A549 (cell line): ENCODE data around the gene PIKFYVE. TPM values are rescaled to one million over a fixed set of nuclear protein-coding genes. Genes with fewer than 3 reads are reported as not detected.

Experiments used
- ATAC-seq, 2 experiments: fragments of 200-7000 bp in 1 of 2; fragments of >200 bp in 1 of 2; cut with Nextera tagmentation in 1 of 2; cut with Tn5 transposase in 1 of 2; 3 replicates each; pipeline versions ENCODE4 v1.8.0 to v1.9.1; 2018 to 2020; ENCODE audit warnings: mild to moderate bottlenecking in 1 of 2, moderate library complexity in 1 of 2
- CTCF ChIA-PET: fragments of 300-600 bp; sonication (Branson Sonifier 250); formaldehyde crosslinking; extraction: SDS; loops from one replicate; lab custom pipeline; 2021; ENCODE audit warnings: antibody characterized with exemption, inconsistent platforms; lab: Yijun Ruan, JAX
- POLR2A ChIA-PET: fragments of 350-600 bp; formaldehyde crosslinking; extraction: SDS; loops from one replicate; lab custom pipeline; 2021; ENCODE audit warnings: antibody characterized with exemption, inconsistent platforms; lab: Yijun Ruan, JAX
- DNase-seq, 2 experiments: peaks; one replicate each; pipeline versions ENCODE4 v3.0.0 to v3.0.0-alpha.2; 2011 to 2016; ENCODE audit warnings: low read depth in 1 of 2, low spot score in 1 of 2
- FAIRE-seq: peaks from 2 replicates; lab custom pipeline; 2011; peaks lifted over from hg19 to GRCh38; lab: Jason Lieb, UNC
- H3K27ac ChIP-seq, 2 experiments: fragments of >200 bp; sonication (Bioruptor Twin); formaldehyde crosslinking; 3 replicates each; pipeline ENCODE4 v1.5.1; 2016 to 2017
- H3K4me1 ChIP-seq: fragments of >200 bp; sonication (Bioruptor Twin); formaldehyde crosslinking; 3 replicates; pipeline ENCODE4 v1.6.1; 2016
- H3K4me2 ChIP-seq: fragments of >200 bp; sonication (Bioruptor Twin); formaldehyde crosslinking; 3 replicates; pipeline ENCODE4 v1.6.1; 2016
- H3K4me3 ChIP-seq: fragments of >200 bp; sonication (Bioruptor Twin); formaldehyde crosslinking; 3 replicates; pipeline ENCODE4 v1.5.1; 2016
- H3K9me3 ChIP-seq: fragments of >200 bp; sonication (Bioruptor Twin); formaldehyde crosslinking; 3 replicates; pipeline ENCODE4 v1.6.1; 2016
- BHLHE40 ChIP-seq: IDR thresholded peaks from 2 replicates; pipeline ENCODE4 v1.6.1; 2012; ENCODE audit warnings: low read depth, low read length, inconsistent platforms
- CBX8 ChIP-seq: fragments of 200-600 bp; sonication (generic); IDR thresholded peaks from 2 replicates; pipeline ENCODE4 v1.6.1; 2016
- CEBPB ChIP-seq, 2 experiments: fragments of >200 bp in 1 of 2; sonication (Bioruptor Twin) in 1 of 2; formaldehyde crosslinking in 1 of 2; IDR thresholded peaks; 2 replicates each; pipeline ENCODE4 v1.6.1; 2012 to 2016
- CHD2 ChIP-seq: fragments of 150-350 bp; IDR thresholded peaks from 2 replicates; pipeline ENCODE4 v1.6.1; 2014; ENCODE audit warnings: low read length; ENCODE audit not compliant: partially characterized antibody
- ESRRA ChIP-seq: fragments of 150-350 bp; IDR thresholded peaks from 2 replicates; pipeline ENCODE4 v1.6.1; 2014; ENCODE audit warnings: mild to moderate bottlenecking, low read length, borderline replicate concordance
- GATA3 ChIP-seq: IDR thresholded peaks from 2 replicates; pipeline ENCODE4 v1.6.1; 2012; ENCODE audit warnings: borderline replicate concordance
- HDAC2 ChIP-seq: fragments of 200-600 bp; sonication (generic); IDR thresholded peaks from 2 replicates; pipeline ENCODE4 v1.6.1; 2016
- HEYL ChIP-seq: fragments of 250-450 bp; sonication (Bioruptor Pico); IDR thresholded peaks from 2 replicates; pipeline ENCODE4 v1.8.0; 2021; ENCODE audit warnings: mild to moderate bottlenecking, moderate library complexity
- HOXA7 ChIP-seq: fragments of 250-450 bp; sonication (Bioruptor Pico); IDR thresholded peaks from 2 replicates; pipeline ENCODE4 v1.5.0; 2020; ENCODE audit warnings: mild to moderate bottlenecking, moderate library complexity
- HOXB5 ChIP-seq: fragments of 250-450 bp; sonication (Bioruptor Pico); IDR thresholded peaks from 2 replicates; pipeline ENCODE4 v1.5.0; 2020; ENCODE audit warnings: mild to moderate bottlenecking, moderate library complexity
- JUN ChIP-seq, 2 experiments: fragments of >200 bp; sonication (Bioruptor Twin); formaldehyde crosslinking; IDR thresholded peaks; 2 replicates in 1 of 2; 3 replicates in 1 of 2; pipeline ENCODE4 v1.6.1; 2016 to 2017
- KDM1A ChIP-seq: fragments of 200-600 bp; sonication (generic); IDR thresholded peaks from 2 replicates; pipeline ENCODE4 v1.6.1; 2016; ENCODE audit warnings: low read depth, mild to moderate bottlenecking
- NR3C1 ChIP-seq: fragments of >200 bp; sonication (Bioruptor Twin); formaldehyde crosslinking; IDR thresholded peaks from 3 replicates; pipeline ENCODE4 v1.6.1; 2017
- PHF8 ChIP-seq: fragments of 200-600 bp; sonication (generic); IDR thresholded peaks from 2 replicates; pipeline ENCODE4 v1.6.1; 2016; ENCODE audit warnings: low read depth, mild to moderate bottlenecking, antibody characterized with exemption, moderate library complexity, borderline replicate concordance
- POLR2A ChIP-seq: IDR thresholded peaks from 2 replicates; pipeline ENCODE4 v1.6.1; 2012; ENCODE audit warnings: mild to moderate bottlenecking, low read length
- POLR2AphosphoS2 ChIP-seq: conservative IDR thresholded peaks from 2 replicates; pipeline ENCODE4 v1.6.1; 2012; ENCODE audit warnings: low read length, improper control_type of control experiment, inconsistent platforms
- RAD21 ChIP-seq, 2 experiments: fragments of >200 bp in 1 of 2; sonication (Bioruptor Twin) in 1 of 2; formaldehyde crosslinking in 1 of 2; IDR thresholded peaks in 1 of 2; conservative IDR thresholded peaks in 1 of 2; 2 replicates in 1 of 2; 3 replicates in 1 of 2; pipeline ENCODE4 v1.6.1; 2012 to 2018; ENCODE audit warnings: inconsistent platforms in 1 of 2
- RARB ChIP-seq: fragments of 250-450 bp; sonication (Bioruptor Pico); IDR thresholded peaks from 2 replicates; pipeline ENCODE4 v1.8.0; 2021; ENCODE audit warnings: mild to moderate bottlenecking, moderate library complexity
- RCOR1 ChIP-seq: fragments of 150-350 bp; IDR thresholded peaks from 2 replicates; pipeline ENCODE4 v1.6.1; 2014; ENCODE audit warnings: antibody characterized with exemption, low read length, low read depth
- SMC3 ChIP-seq: fragments of >200 bp; sonication (Bioruptor Twin); formaldehyde crosslinking; IDR thresholded peaks from 3 replicates; pipeline ENCODE4 v1.6.1; 2018; ENCODE audit warnings: inconsistent platforms
- ZC3H11A ChIP-seq: fragments of 450-650 bp; IDR thresholded peaks from 2 replicates; pipeline ENCODE4 v1.6.1; 2014; ENCODE audit warnings: antibody characterized with exemption, mild to moderate bottlenecking
- ZNF302 ChIP-seq: fragments of 250-450 bp; sonication (Bioruptor Pico); IDR thresholded peaks from 2 replicates; pipeline ENCODE4 v1.9.0; 2021; ENCODE audit warnings: inconsistent platforms, mild to moderate bottlenecking, moderate library complexity
- ZSCAN20 ChIP-seq: fragments of 250-450 bp; sonication (Bioruptor Pico); IDR thresholded peaks from 2 replicates; pipeline ENCODE4 v1.8.0; 2022; ENCODE audit warnings: mild to moderate bottlenecking, moderate library complexity
- WGBS: methylation state at CpG from one replicate; pipeline ENCODE4 v1.1.6; 2017; ENCODE audit errors: missing lambda C conversion rate; 5-methylcytosine and 5-hydroxymethylcytosine counted together
- polyA plus RNA-seq, 4 experiments: library from polyadenylated mRNA; depleted of rRNA in 3 of 4; stranded (reverse); fragments of >200 nt; fragmentation: RNase III in 1 of 4; extraction: RNeasy Plus Mini Kit Qiagen cat#74134 plus additional on column Dnase treatment in 1 of 4; gene quantifications; 2 replicates in 3 of 4; 3 replicates in 1 of 4; pipeline ENCODE4 v1.2.3, GENCODE V29; 2011 to 2017
- TF ChIP-seq, protein P1 (sequence below): fragments of 450-650 bp; IDR thresholded peaks from 2 replicates; pipeline ENCODE4 v1.6.1; 2014; ENCODE audit warnings: antibody characterized with exemption
- TF ChIP-seq, protein P2 (sequence below): fragments of >200 bp; sonication (Bioruptor Twin); formaldehyde crosslinking; IDR thresholded peaks from 3 replicates; pipeline ENCODE4 v1.5.1; 2016
- TF ChIP-seq, protein P3 (sequence below): IDR thresholded peaks from 2 replicates; pipeline ENCODE4 v1.6.1; 2012
- TF ChIP-seq, protein P4 (sequence below): IDR thresholded peaks from 2 replicates; pipeline ENCODE4 v1.6.1; 2012; ENCODE audit warnings: low read depth, borderline replicate concordance
- TF ChIP-seq, protein P5 (sequence below): fragments of >200 bp; sonication (Bioruptor Twin); formaldehyde crosslinking; IDR thresholded peaks from 3 replicates; pipeline ENCODE4 v1.6.1; 2016
- TF ChIP-seq, protein P6 (sequence below): fragments of >200 bp; sonication (Bioruptor Twin); formaldehyde crosslinking; IDR thresholded peaks from 2 replicates; pipeline ENCODE4 v1.6.1; 2016

The PIKFYVE gene
- polyA plus RNA-seq, 2 of the 4 experiments (the other 2 are of a cell fraction), result 6.5 to 19.3 TPM

DNA sequence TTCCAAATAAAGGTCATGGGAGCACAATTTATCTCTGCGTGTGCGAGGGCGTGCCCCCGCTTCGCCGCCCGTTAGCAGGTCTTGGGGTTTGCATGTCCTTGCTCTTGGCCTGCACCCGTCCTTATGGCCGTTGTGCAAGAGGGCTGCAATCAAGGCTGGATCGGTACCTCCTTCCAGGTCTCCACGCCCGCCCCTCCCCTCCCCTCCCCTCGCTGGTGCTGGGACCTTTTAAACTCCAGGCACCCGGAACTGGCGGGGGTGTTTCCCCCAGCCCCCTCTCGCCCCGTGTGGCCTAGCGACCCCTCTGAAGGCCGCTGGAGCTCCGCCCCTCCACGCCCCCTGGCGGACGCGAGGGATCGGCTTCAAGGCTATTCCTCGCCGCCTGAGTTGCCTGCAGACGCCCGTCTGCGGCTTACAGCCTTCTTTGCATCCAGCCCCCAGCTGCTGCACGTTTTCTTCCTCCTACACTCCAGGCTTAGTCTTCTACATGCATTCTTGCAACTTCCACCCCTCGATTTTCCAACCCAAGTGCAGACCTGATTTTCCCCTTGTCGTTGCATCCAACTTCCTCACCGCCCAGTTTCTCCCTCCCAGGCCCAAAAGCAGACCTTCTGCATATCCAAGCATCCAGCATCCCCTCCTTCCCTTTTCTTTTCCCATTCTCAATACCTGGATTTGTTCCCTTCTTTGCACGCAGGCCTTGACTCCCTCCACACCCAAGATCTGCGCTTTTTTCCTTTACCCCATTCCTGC, 11.8 kb upstream of the PIKFYVE start:
- ATAC-seq, result peak; percentile 80 to 87
- TF ChIP-seq JUN (IDR thresholded peaks at IDR 0.05), result 0 out of 5 replicates have a peak, but pooled peaks of 1 of the 2 experiments have one; percentile 22
- TF ChIP-seq, protein P1, sequence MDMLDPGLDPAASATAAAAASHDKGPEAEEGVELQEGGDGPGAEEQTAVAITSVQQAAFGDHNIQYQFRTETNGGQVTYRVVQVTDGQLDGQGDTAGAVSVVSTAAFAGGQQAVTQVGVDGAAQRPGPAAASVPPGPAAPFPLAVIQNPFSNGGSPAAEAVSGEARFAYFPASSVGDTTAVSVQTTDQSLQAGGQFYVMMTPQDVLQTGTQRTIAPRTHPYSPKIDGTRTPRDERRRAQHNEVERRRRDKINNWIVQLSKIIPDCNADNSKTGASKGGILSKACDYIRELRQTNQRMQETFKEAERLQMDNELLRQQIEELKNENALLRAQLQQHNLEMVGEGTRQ, result no peak
- peak; percentile 74 for TF ChIP-seq SMC3
- TF ChIP-seq, protein P2, sequence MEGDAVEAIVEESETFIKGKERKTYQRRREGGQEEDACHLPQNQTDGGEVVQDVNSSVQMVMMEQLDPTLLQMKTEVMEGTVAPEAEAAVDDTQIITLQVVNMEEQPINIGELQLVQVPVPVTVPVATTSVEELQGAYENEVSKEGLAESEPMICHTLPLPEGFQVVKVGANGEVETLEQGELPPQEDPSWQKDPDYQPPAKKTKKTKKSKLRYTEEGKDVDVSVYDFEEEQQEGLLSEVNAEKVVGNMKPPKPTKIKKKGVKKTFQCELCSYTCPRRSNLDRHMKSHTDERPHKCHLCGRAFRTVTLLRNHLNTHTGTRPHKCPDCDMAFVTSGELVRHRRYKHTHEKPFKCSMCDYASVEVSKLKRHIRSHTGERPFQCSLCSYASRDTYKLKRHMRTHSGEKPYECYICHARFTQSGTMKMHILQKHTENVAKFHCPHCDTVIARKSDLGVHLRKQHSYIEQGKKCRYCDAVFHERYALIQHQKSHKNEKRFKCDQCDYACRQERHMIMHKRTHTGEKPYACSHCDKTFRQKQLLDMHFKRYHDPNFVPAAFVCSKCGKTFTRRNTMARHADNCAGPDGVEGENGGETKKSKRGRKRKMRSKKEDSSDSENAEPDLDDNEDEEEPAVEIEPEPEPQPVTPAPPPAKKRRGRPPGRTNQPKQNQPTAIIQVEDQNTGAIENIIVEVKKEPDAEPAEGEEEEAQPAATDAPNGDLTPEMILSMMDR, result peak; percentile 69
- TF ChIP-seq POLR2A, result peak; percentile 42
- peak; percentile 20 to 43; a peak in 3 of 5 replicates for TF ChIP-seq RAD21 (conservative IDR thresholded peaks at IDR 0.05 in 1 of 2, IDR thresholded peaks at IDR 0.05 in 1 of 2)
- no peak for TF ChIP-seq CHD2
- TF ChIP-seq PHF8, result peak; percentile 59
- peak; percentile 87 for TF ChIP-seq CEBPB (IDR thresholded peaks at IDR 0.05)
- TF ChIP-seq, protein P3, sequence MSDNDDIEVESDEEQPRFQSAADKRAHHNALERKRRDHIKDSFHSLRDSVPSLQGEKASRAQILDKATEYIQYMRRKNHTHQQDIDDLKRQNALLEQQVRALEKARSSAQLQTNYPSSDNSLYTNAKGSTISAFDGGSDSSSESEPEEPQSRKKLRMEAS, result no peak
- TF ChIP-seq, protein P4, sequence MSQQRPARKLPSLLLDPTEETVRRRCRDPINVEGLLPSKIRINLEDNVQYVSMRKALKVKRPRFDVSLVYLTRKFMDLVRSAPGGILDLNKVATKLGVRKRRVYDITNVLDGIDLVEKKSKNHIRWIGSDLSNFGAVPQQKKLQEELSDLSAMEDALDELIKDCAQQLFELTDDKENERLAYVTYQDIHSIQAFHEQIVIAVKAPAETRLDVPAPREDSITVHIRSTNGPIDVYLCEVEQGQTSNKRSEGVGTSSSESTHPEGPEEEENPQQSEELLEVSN, result no peak
- TF ChIP-seq CBX8, result no peak
- TF ChIP-seq ZNF302 (CRISPR knock-in tag), result no peak
- 0 out of 2 replicates have a peak, but pooled peaks have one; percentile 20 for TF ChIP-seq GATA3
- 0 out of 2 replicates have a peak, but pooled peaks have one; percentile 9 for TF ChIP-seq HDAC2
- TF ChIP-seq, all 56 proteins: peak for 9
- under 1% methylated on average over 25 of the region's 36 CpGs for WGBS
- no peak for FAIRE-seq
- Histone ChIP-seq H3K4me2 (peak overlapping the region; percentile 83), H3K9me3 (no peaks in the 10 kb centered on the region), H3K4me3 (peak overlapping the region; percentile 96), H3K4me1 (peaks cover 42% of the 10 kb centered on the region), H3K27ac (peak overlapping the region; percentile 86 to 90)
- CTCF ChIA-PET, result interaction anchor here (0.6 to 5.1 kb wide), 26 partner anchors 10 to 511 kb away, joined by 3 to 64 read pairs (median 4); partner anchors contain the start of gene PIKFYVE
- POLR2A ChIA-PET, result interaction anchor here (0.6 to 2.5 kb wide), 10 partner anchors 9 to 1084 kb away, joined by 3 to 50 read pairs (median 5); partner anchors contain the start of genes FZD5 and PIKFYVE
- peak; percentile 76 to 81 for DNase-seq

DNA sequence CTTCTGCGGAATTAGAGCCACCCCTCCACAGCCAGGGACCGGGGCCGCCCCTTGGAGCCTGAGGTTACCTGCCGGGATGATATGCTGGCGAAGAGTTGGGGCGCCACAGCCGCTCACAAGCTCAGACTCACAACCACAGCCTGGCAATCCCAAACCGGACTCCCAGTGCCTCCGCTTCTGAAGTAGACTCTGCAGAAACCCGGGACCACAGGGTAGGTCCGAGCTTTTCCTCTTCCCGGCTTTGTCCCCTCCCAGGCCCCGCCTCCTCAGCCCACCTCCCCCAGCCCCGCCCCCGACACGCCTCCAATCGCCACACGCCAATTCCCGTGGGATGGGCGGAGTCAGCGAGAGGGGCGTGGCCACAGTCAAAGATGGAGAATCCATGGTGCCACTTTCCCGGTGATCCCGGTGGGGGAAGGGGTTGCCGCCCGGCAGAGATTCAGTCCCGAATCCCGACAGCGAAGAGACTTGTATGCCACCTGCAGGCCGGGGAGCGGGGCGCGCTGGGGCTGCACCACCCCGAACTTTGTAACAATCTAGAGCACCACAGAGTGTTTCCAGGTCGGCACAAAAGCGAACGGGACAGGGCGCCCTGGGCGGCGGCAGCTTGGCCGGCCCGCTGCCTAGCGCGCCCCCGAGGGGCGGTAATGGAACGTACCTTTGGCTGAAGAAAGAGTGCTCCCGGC, 11.0 kb upstream of the PIKFYVE start, which contains the start of gene IDH1:
Gene IDH1 (minus strand): TSS at position 201 of the 686 bp plus-strand sequence. CDS start 3,520 bp downstream, outside the sequence.
- DNase-seq, result peak; percentile 85 to 95
- peak within 1 kb of the TSS; percentile 83 for H3K4me2 ChIP-seq
- peak within 1 kb of the TSS; percentile 96 for H3K4me3 ChIP-seq
- ATAC-seq, result peak; percentile 88
- peak within 1 kb of the TSS; percentile 86 to 90 for H3K27ac ChIP-seq
- peaks cover 37% of the 10 kb centered on the region for H3K4me1 ChIP-seq
- CTCF ChIA-PET, result interaction anchor here (0.6 to 5.1 kb wide), 20 partner anchors 10 to 509 kb away, joined by 3 to 64 read pairs (median 4); partner anchors contain the start of gene PIKFYVE
- 3% methylated on average over 24 of the region's 48 CpGs for WGBS
- POLR2A ChIA-PET, result interaction anchor here (0.6 to 2.5 kb wide), 11 partner anchors 10 to 1084 kb away, joined by 3 to 50 read pairs (median 5); partner anchors contain the start of genes FZD5 and PIKFYVE
- FAIRE-seq, result no peak
- H3K9me3 ChIP-seq, result no peaks in the 10 kb centered on the region
- TF ChIP-seq RCOR1, result no peak
- no peak for TF ChIP-seq ZSCAN20 (CRISPR knock-in tag)
- no peak for TF ChIP-seq PHF8
- TF ChIP-seq, protein P5, sequence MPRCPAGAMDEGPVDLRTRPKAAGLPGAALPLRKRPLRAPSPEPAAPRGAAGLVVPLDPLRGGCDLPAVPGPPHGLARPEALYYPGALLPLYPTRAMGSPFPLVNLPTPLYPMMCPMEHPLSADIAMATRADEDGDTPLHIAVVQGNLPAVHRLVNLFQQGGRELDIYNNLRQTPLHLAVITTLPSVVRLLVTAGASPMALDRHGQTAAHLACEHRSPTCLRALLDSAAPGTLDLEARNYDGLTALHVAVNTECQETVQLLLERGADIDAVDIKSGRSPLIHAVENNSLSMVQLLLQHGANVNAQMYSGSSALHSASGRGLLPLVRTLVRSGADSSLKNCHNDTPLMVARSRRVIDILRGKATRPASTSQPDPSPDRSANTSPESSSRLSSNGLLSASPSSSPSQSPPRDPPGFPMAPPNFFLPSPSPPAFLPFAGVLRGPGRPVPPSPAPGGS, result peak; percentile 60; the same call in 2 of the 3 replicates
- TF ChIP-seq, protein P6, sequence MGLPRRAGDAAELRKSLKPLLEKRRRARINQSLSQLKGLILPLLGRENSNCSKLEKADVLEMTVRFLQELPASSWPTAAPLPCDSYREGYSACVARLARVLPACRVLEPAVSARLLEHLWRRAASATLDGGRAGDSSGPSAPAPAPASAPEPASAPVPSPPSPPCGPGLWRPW, result no peak
- TF ChIP-seq KDM1A, result no peak
- TF ChIP-seq HOXB5, result no peak
- TF ChIP-seq SMC3, result peak; percentile 54
- TF ChIP-seq HEYL (CRISPR knock-in tag), result no peak
- no peak for TF ChIP-seq ESRRA
- TF ChIP-seq POLR2AphosphoS2, result no peak
- TF ChIP-seq BHLHE40, result no peak
- TF ChIP-seq HOXA7, result no peak
- no peak for TF ChIP-seq NR3C1
- TF ChIP-seq ZC3H11A, result no peak
- no peak for TF ChIP-seq RARB (CRISPR knock-in tag)
